Dedifferentiated amniotic fluid mesenchymal stem cell (primary cell): ENCODE results near the gene HEATR3.
A peak's percentile ranks its signal among the peaks of the same experiment; 100 is the strongest.

Experiments
- DNase-seq: peaks from one replicate; pipeline ENCODE4 v3.0.0-alpha.2; 2016; ENCODE audit errors: extremely low spot score

Gene HEATR3, protein sequence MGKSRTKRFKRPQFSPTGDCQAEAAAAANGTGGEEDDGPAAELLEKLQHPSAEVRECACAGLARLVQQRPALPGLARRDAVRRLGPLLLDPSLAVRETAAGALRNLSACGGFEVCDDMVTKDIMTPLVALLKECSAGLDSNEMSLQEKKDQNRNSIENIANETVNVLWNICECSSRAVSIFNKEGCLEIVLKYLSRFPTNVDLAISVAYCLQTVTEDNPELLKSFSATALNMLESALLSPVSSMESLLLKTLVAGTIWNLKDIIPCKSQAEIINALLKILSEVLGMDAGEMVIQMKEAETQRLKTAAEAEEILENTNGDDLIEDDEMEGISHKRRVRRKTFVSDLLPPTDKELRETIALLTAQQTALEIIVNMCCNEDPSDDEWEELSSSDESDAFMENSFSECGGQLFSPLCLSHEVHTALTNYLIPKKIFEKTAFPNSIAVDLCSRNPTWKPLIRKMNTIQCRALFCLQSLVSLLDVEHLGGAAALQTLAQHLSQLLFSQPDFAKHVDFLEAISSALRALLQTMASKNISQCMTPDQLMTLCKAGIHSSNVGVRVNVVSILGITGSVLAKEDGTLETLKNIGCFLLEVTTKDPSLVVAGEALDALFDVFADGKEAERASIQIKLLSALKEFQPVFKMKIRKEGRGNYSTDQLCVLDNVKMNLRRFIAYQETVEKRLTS

DNA sequence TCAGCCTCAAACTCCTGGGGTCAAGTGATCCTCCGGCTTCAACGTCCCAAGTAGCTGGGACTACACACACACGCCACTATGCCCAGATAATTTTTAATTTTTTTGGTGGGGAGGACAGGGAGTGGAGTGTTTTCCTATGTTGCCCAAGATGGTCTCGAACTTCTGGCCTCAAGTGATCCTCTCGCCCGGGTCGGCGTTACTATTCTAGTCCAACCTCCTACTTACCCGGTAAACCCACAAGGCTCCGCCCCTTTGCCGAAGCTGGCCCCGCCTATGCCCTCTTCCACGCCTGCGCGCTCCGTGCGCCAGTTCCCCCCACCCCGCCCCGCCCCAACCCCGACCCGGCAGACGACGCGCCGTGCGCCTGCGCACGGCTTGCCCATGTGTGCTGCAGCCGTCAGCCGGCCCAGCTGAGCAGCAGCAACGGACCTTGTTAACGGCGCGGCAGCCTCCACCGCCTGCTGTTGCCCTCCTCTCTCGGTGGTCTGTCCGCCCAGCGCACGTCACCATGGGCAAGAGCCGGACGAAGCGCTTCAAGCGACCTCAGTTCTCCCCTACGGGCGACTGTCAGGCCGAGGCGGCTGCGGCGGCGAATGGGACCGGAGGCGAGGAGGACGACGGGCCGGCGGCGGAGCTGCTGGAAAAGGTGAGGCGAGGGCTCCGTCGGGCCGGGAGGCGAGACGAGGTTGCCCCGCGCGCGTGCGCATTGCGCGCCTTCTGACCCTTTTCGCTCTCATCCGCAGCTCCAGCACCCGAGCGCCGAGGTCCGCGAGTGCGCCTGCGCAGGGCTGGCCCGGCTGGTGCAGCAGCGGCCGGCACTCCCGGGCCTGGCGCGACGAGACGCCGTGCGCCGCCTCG, at the start of gene HEATR3:
HEATR3 (plus strand) TSS at position 347 of the 858 bp plus-strand sequence; CDS start at position 509, 162 bp downstream.
- peak; percentile 84 for DNase-seq

DNA sequence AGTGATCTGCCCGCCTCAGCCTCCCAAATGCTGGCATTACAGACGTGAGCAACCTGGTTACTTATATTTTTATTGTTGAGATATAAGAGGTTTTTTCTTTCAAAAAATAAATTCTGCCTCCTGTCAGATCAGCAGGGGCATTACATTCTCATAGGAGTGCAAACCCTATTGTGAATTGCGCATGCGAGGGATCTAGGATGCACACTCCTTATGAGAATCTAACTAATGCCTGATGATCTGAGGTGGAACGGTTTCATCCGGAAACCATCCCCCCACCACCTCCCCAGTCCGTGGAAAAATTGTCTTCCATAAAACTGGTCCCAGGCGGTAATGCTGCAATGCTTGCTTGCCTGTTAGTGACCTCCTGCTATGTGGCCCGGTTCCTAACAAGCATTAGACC, 48.2 kb upstream of the HEATR3 start:
- no peak for DNase-seq

GRCh38 chr16:50021544-50021943, 44.2 kb upstream of the HEATR3 start:
- DNase-seq: no peak

DNA sequence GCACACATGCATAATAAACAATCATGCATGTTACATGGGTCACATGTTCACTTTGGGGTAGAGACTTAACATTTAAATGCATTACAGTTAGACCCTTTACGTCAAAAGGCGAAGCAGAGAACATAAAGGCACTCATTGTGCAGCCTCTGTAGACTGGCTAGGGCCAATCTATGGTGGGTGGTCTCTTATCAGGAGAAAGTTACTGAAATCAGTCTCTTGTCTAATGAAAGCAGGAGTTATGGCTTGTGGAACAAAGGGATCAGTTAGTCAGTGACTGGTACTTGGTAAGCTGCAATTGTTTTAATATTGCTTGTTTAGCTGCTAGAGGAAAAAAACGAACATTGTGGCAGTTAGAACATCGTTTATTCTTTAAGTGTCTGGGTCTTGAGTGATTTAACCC, 42.1 kb upstream of the HEATR3 start:
- DNase-seq: no peak

DNA sequence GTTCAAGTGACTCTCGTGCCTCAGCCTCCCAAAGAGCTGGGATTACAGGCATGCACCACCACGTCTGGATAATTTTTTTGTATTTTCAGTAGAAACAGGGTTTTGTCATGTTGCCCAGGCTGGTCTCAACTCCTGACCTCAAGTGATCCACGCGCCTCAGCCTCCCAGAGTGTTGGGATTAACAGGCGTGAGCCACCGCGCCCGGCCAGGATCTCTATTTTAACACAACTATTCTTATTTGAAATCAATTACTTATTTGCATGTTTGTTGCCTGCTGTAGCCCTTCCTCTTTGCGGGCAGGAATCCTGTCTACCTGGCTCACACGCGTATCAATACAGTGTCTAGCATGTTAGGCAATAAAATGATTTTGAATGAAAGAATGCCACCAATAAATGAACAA, 41.6 kb upstream of the HEATR3 start:
- DNase-seq: no peak

DNA sequence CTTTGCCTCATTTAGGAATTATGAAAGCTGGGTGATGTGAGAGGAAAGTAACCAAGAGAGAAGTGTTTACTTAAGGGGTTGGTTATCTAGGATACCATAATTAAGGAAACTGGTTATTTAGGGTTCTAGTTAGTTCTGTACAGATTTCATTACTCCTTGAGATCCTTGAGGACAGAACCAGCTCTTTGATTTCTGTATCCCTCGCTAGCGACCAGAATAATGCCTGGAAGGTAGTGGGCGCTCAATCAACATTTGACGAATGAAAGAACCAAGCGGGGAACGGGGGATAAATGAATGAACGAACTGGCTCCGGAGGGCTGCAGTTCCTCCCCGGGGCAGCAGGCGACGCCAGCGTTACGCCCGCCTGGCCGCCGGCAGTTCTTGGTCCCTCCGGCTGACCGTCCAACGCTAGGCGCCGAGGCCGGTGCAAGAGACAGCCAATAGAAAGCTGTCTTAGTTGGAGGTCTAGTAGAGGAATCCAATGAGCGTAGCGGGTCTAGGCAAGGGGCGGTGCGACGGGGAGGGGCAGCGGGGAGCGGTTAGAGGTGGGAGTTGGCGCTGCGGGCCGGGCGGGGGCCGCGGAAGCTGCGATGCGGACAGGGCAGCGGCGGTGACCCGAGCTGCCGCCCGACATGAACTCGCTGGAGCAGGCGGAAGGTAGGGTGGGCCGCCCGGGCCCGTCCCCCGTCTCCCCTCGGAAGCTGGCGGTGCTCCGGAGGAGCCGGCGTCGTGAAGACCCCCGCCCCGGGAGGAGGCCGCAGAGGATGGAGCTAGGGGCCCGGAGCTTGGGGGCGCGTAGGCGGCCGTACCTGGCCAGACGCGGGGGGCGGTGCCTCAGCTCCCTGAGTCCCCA, 40.9 kb upstream of the HEATR3 start, which contains the start of gene CNEP1R1:
CNEP1R1 (plus strand) TSS at position 542 of the 853 bp plus-strand sequence; CDS start at position 633, 91 bp downstream.
- peak; percentile 97 for DNase-seq

- no peak for DNase-seq
Observed at GRCh38 chr16:50025537-50025931, 40.2 kb upstream of the HEATR3 start.

GRCh38 chr16:50027829-50028228, 37.9 kb upstream of the HEATR3 start:
- DNase-seq: no peak

DNA sequence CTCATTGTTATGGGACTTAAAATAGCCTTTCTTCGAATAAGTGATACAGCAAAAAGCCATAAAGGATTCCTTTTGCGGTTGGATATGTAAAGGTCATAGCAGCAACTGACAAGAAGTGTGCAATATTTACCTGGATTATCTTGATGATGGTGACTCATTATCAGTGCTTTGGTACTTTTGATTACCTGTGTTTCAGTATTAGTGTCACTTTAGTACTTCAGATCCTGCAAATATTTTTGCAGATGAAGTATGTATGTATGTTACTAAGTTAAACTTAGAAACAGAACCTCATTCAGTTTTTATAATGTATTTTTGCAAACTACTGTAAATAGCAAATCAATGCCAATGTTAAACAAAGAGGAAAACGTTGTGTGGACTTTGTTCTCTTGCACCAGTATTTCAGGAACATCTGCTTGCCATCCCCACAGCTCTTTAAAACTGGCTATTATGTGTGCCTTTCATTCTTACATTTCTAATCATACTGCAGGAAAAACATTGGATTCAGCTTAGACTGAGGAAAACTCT, 30.2 kb upstream of the HEATR3 start:
- no peak for DNase-seq

DNA sequence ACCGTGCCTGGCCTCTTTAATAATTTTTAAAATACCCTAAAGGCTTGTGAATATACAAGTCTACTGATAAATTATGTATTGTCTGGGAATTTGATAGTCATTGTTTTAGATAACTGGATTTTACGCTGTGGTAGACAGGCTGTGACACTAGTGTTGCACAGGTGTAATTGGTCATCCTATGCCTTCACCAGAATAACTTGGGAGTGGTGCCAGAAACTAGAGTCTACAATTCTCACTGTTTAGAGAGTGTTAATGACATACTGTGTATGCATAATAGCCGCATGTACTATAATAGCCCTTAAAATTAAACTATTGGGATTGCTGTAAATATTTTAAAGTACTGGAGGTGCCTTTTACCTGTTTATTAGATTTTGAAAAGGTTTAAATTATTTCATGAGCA, 29.3 kb upstream of the HEATR3 start:
- no peak for DNase-seq

DNA sequence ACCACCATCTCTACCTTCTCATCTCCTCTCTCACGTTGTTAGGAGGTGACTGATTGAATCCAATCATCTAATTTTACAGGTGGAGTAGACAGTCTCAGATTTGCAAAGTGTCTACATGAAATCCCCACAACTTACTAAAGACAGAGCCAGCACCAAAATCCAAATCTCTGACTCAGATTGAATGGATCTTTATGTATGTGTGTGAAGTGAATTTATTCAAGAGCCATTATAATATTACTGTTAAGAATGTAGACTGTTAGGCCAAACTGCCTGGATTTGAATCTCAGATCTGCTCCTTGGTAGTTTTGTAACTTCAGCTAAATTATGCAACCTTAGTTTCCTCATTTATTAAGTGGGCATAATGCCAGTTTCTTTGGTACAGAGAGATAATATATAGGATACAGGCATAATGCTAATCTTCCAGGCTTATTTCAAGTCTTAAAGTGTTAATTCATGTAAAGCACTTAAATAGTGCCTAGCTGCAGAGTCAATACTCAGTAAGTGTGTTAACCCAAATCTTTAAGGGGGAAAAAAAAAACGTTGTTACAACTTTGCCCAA, 28.0 kb upstream of the HEATR3 start:
- DNase-seq: no peak

GRCh38 chr16:50038286-50038685, 27.5 kb upstream of the HEATR3 start:
- DNase-seq: no peak

DNA sequence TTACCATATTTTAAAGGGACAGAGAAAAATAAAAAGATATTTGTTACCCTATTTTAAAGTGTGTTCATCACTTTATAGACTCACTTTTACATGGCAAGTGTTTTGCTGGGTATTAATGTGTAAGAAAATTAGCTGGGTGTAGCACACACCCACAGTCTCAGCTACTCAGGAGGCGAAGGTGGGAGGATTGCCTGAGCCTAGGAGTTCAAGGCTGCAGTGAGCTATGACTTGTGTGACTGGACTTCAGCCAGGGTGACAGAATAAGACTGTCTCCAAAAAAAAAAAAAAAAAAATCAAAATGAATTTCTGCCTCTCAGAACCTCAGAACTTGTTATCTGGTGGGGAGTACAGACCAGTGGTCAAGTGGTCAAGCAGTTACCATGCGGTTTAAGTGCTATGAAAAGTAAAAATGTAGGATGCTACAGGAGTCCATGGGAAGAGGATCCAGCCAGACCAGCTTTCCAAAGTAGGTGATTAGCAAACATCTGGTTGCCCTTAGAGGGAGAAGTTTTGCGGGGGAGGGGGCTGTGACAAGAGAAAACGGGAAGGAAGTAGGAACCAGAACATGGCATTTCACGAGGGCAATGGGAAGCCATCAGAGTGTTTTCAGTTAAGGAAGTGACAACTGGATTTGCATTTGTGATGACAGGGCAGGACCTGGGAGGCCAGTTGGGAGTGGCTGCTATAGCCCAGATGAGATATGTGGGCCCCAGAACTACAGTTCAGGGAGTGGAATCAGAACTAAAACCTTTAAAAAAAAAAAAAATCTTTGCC, 26.8 kb upstream of the HEATR3 start:
- no peak for DNase-seq

- no peak for DNase-seq
Observed at GRCh38 chr16:50040018-50040417, 25.8 kb upstream of the HEATR3 start.

GRCh38 chr16:50040710-50041109, 25.1 kb upstream of the HEATR3 start:
- no peak for DNase-seq

DNA sequence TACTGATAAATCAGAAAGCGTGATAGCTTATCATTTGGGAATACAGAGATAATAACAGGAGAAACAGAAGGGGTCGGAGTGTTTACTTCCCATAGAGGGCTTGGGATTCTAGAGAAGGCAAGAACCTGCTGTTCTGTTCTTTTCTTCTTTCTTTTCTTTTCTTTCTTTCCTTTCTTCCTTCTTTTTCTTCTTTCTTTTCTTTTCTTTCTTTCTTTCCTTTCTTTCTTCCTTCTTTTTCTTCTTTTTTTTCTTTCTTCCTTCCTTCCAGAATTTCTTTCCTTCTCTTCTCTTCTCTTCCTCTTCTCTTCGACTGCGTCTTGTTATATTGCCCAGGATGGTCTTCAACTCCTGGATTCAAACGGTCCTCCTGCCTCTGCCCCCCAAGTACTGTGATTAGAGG, 22.4 kb upstream of the HEATR3 start:
- no peak for DNase-seq

DNA sequence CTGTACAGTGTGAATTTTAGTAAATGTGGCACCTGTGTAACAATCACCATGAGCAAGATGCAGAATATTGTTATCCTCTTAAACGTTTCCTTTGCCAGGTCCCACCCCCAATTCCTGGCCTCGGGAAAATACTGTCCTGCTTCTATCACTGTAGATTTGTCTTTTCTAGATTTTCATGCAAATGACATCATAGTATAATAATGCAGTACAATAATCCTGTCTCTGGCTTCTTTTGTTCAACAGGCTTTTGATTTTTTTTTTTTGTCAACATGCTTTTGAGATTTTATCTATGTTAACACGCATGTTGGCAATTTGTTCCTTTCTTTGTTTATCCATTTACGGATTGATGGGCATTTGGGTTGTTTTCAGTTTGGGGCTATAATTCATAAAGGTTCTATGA, 20.4 kb upstream of the HEATR3 start:
- DNase-seq: no peak

DNA sequence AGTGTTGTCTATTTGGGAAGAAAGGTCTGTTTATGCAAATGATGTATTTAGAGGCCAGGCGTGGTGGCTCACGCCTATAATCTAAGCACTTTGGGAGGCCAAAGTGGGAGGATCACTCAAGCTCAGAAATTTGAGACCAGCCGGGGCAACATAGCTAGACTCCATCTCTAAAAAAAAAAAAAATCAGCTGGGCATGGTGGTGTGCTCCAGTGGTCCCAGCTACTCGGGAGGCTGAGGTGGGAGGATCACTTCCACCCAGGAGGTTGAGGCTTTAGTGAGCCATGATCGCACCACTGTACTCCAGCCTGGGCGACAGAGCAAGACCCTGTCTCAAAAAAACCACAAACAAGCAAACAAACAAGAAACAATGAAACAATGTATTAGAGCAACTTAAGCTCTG, 18.9 kb upstream of the HEATR3 start:
- DNase-seq: no peak

- DNase-seq: no peak
Observed at GRCh38 chr16:50047864-50048263, 17.9 kb upstream of the HEATR3 start.

GRCh38 chr16:50050802-50051201, 15.0 kb upstream of the HEATR3 start:
- DNase-seq: no peak
